Raji (cell line): ENCODE data around the gene ABCD2.

Experiments used
- POLR2A ChIP-seq: IDR thresholded peaks from 2 replicates; pipeline ENCODE4 v1.6.1; 2011; ENCODE audit warnings: low read depth, low read length, control low read depth; ENCODE audit not compliant: insufficient read depth

ABCD2 gene

GRCh38 chr12:39619316-39619659 is 315 bp downstream of the ABCD2 start:
- no peak for TF ChIP-seq POLR2A

- TF ChIP-seq POLR2A = no peak
Observed at GRCh38 chr12:39618701-39619100, 902 bp downstream of the ABCD2 start.

- no peak for TF ChIP-seq POLR2A
Observed at GRCh38 chr12:39617887-39618286, 1.7 kb downstream of the ABCD2 start.

- no peak for TF ChIP-seq POLR2A
Observed at GRCh38 chr12:39616666-39617065, 2.9 kb downstream of the ABCD2 start.

- TF ChIP-seq POLR2A = no peak
Observed at GRCh38 chr12:39616251-39616650, 3.4 kb downstream of the ABCD2 start.

GRCh38 chr12:39613525-39613924 is 6.1 kb downstream of the ABCD2 start:
- TF ChIP-seq POLR2A = no peak

GRCh38 chr12:39612250-39612649 is 7.4 kb downstream of the ABCD2 start:
- no peak for TF ChIP-seq POLR2A

- no peak for TF ChIP-seq POLR2A
Observed at GRCh38 chr12:39611818-39612217, 7.8 kb downstream of the ABCD2 start.

- TF ChIP-seq POLR2A = no peak
Observed at GRCh38 chr12:39610436-39611025, 9.1 kb downstream of the ABCD2 start.

- no peak for TF ChIP-seq POLR2A
Observed at GRCh38 chr12:39606712-39607423, 12.7 kb downstream of the ABCD2 start.

GRCh38 chr12:39605996-39606395 is 13.6 kb downstream of the ABCD2 start:
- no peak for TF ChIP-seq POLR2A

- TF ChIP-seq POLR2A = no peak
Observed at GRCh38 chr12:39605501-39605900, 14.1 kb downstream of the ABCD2 start.

- no peak for TF ChIP-seq POLR2A
Observed at GRCh38 chr12:39603065-39603464, 16.5 kb downstream of the ABCD2 start.

GRCh38 chr12:39595928-39596327 is 23.7 kb downstream of the ABCD2 start:
- no peak for TF ChIP-seq POLR2A

- no peak for TF ChIP-seq POLR2A
Observed at GRCh38 chr12:39592295-39592694, 27.3 kb downstream of the ABCD2 start.

GRCh38 chr12:39588348-39588747 is 31.3 kb downstream of the ABCD2 start:
- TF ChIP-seq POLR2A = no peak

- TF ChIP-seq POLR2A = no peak
Observed at GRCh38 chr12:39587225-39587624, 32.4 kb downstream of the ABCD2 start.
